Kidney (tissue), 14 donors: ENCODE data around the gene ACTMAP. TPM values are rescaled to one million over a fixed set of nuclear protein-coding genes. Genes with fewer than 3 reads are reported as not detected.

Experiments
- DNase-seq, 5 donors: peaks; one replicate each; pipeline ENCODE4 v3.0.0-alpha.2; 2013 to 2020
- FAIRE-seq: peaks from 2 replicates; lab custom pipeline; 2012; peaks lifted over from hg19 to GRCh38; lab: Jason Lieb, UNC
- H3K27ac ChIP-seq, 2 donors: one replicate each; pipeline ENCODE4 v1.7.0; 2013; ENCODE audit warnings: low read depth in 2 of 2, low read length in 2 of 2, inconsistent platforms in 1 of 2
- H3K27me3 ChIP-seq: one replicate; pipeline ENCODE4 v1.7.1; 2013; ENCODE audit warnings: low read length, inconsistent platforms; ENCODE audit not compliant: control insufficient read depth, insufficient read depth
- H3K36me3 ChIP-seq, 3 donors: one replicate each; pipeline versions ENCODE4 v1.7.0 to v1.7.1; 2013; ENCODE audit warnings: low read length in 3 of 3, control low read depth in 1 of 3, inconsistent platforms in 1 of 3; ENCODE audit not compliant: insufficient read depth in 3 of 3, control insufficient read depth in 2 of 3
- H3K4me1 ChIP-seq, 3 donors: one replicate each; pipeline versions ENCODE4 v1.7.0 to v1.7.1; 2013; ENCODE audit warnings: low read length in 3 of 3, inconsistent platforms in 1 of 3, low read depth in 1 of 3; ENCODE audit not compliant: control insufficient read depth in 2 of 3, insufficient read depth in 2 of 3
- H3K4me3 ChIP-seq, 3 donors: one replicate each; pipeline versions ENCODE4 v1.7.0 to v1.8.1; 2013; ENCODE audit warnings: low read length in 3 of 3, control low read depth in 1 of 3, inconsistent platforms in 1 of 3
- H3K9ac ChIP-seq, 3 donors: one replicate each; pipeline versions ENCODE4 v1.7.0 to v1.7.1; 2013; ENCODE audit warnings: low read length in 3 of 3, control low read depth in 1 of 3, inconsistent platforms in 1 of 3
- H3K9me3 ChIP-seq, 3 donors: one replicate each; pipeline versions ENCODE4 v1.7.0 to v1.7.1; 2013; ENCODE audit warnings: low read length in 3 of 3, control low read depth in 1 of 3, inconsistent platforms in 1 of 3; ENCODE audit not compliant: control insufficient read depth in 2 of 3, insufficient read depth in 1 of 3
- CTCF ChIP-seq: IDR thresholded peaks from 3 replicates; pipeline ENCODE4 v1.5.1; 2012; ENCODE audit warnings: mild to moderate bottlenecking, moderate library complexity, borderline replicate concordance; ENCODE audit not compliant: insufficient read depth; ENCODE audit errors: extremely low read depth
- intact Hi-C: fragments of 100-400 bp; cut with DNase I; formaldehyde crosslinking; loops from one replicate; pipeline ENCODE4 v1.11.1; 2022
- polyA plus RNA-seq: library from polyadenylated mRNA; stranded (reverse); fragments of 350-450 nt; fragmentation: Illumina TruSeq; extraction: RNeasy Lipid Tissue Mini Kit (QIAGEN cat#74804); gene quantifications from one replicate; pipeline ENCODE4 v1.2.3, GENCODE V29; 2014; ENCODE audit warnings: low read depth, low replicate concordance; ENCODE audit not compliant: insufficient read depth
- total RNA-seq: library from RNA; stranded (reverse); fragmentation: NEBNext Ultra II Directional; extraction: Animal tissue kit (Norgen Biotek cat#: 25700); gene quantifications from one replicate; pipeline ENCODE4 v1.2.1, GENCODE V29; 2021
- donor health status: control.
- donor health status: control.
- donor health status: control.
- donor health status: control.
- donor health status: control.
- donor health status: DM: yes; HTN: yes; CAD: no.
- donor health status: Normal renal cell carcinoma (clear cell type).

ACTMAP gene
- total and polyA plus RNA-seq, 2 donors from 2014 or later, result 8.7 to 8.9 TPM

GRCh38 chr19:40763963-40764362 is 13.7 kb upstream of the ACTMAP start:
- Histone ChIP-seq H3K9ac (no peak overlapping the region), H3K27ac (no peak overlapping the region), H3K9me3 (no peaks in the 10 kb centered on the region), H3K27me3 (no peaks in the 10 kb centered on the region), H3K36me3 (peaks cover 16 to 63% (median 48%) of the 10 kb centered on the region in 3 donors), H3K4me1 (no peaks in the 10 kb centered on the region), H3K4me3 (no peak overlapping the region)
- no peak for TF ChIP-seq CTCF
- DNase-seq (no peak), FAIRE-seq (no peak)
- intact Hi-C loops, result no loop called here

GRCh38 chr19:40763526-40763925 is 13.2 kb upstream of the ACTMAP start:
- DNase-seq, result no peak
- TF ChIP-seq CTCF, result no peak
- Histone ChIP-seq H3K4me1 (no peaks in the 10 kb centered on the region), H3K4me3 (no peak overlapping the region), H3K9me3 (no peaks in the 10 kb centered on the region), H3K27me3 (no peaks in the 10 kb centered on the region), H3K36me3 (peaks cover 16 to 64% (median 48%) of the 10 kb centered on the region in 3 donors), H3K9ac (no peak overlapping the region), H3K27ac (no peak overlapping the region)
- FAIRE-seq, result no peak
- intact Hi-C loops, result no loop called here

GRCh38 chr19:40762754-40763470 is 12.6 kb upstream of the ACTMAP start:
- Histone ChIP-seq H3K4me3 (no peak overlapping the region), H3K9me3 (no peaks in the 10 kb centered on the region), H3K4me1 (no peaks in the 10 kb centered on the region), H3K27me3 (no peaks in the 10 kb centered on the region), H3K9ac (no peak overlapping the region), H3K36me3 (peaks cover 16 to 69% (median 53%) of the 10 kb centered on the region in 3 donors), H3K27ac (no peak overlapping the region)
- FAIRE-seq (no peak), DNase-seq (no peak)
- intact Hi-C loops, result no loop called here
- no peak for TF ChIP-seq CTCF

- intact Hi-C loops, result no loop called here
- peaks cover 0 to 12% (median 2%) of the 10 kb centered on the region in 3 donors for H3K4me1 ChIP-seq
- H3K4me3 ChIP-seq, result no peak overlapping the region
- no peak for DNase-seq
- no peaks in the 10 kb centered on the region for H3K27me3 ChIP-seq
- peaks cover 17 to 59% (median 43%) of the 10 kb centered on the region in 3 donors for H3K36me3 ChIP-seq
- no peak overlapping the region for H3K9ac ChIP-seq
- H3K27ac ChIP-seq, result no peak overlapping the region
- H3K9me3 ChIP-seq, result no peaks in the 10 kb centered on the region
- no peak for TF ChIP-seq CTCF
- FAIRE-seq, result no peak
Measured at GRCh38 chr19:40759352-40759751, 9.1 kb upstream of the ACTMAP start.
